ENCODE measurements around the gene ZNF674.
"Not testable (repeated sequence)": the region's sequence is repeated elsewhere in the genome, so short reads cannot be mapped to it uniquely, and the experiment has no call there.

DNA sequence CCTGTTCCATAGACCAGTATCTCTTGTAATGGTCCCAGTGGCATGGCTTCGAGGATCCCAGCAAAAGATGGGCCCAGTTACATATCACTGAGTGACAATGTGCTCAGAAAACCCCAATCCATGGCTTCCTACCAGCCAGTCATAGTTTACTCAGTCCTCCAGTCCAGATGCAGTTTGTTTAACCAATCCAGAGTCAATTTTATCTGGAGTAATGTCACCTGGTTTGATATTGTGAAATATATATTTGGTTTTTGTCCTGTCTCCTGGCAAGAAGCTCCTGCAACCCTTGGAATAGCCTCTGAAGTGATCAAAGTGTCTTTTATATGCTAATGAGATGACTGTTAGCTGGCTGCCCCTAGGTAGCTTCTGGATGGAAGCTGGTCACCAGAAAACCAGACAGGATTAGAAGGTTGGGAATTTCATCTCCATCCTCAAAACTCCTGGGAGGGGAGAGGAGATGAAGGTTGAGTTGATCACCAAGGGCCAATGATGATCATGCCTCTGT lies 14.8 kb downstream of the ZNF674 start:
- TF ChIP-seq POLR2A (IDR thresholded peaks at IDR 0.05; ENCODE audit: low read length); GATA1 (IDR thresholded peaks at IDR 0.05; ENCODE audit: low read depth, low read length): not testable (repeated sequence)

All from erythroblast (primary cell).